Measurements from ENCODE around the gene ALG13.
"Not testable (repeated sequence)": the region's sequence is repeated elsewhere in the genome, so short reads cannot be mapped to it uniquely, and the experiment has no call there.

The ALG13 gene

GRCh38 chrX:111756486-111756885 is 75.5 kb downstream of the ALG13 start:
- DNase-seq (ENCODE audit: insufficient read length, low spot score) (no peak), FAIRE-seq (no peak)
- no peak for TF ChIP-seq CTCF (IDR thresholded peaks at IDR 0.05; ENCODE audit: insufficient read depth, missing control alignments)

GRCh38 chrX:111759686-111760085 is 78.7 kb downstream of the ALG13 start:
- DNase-seq (ENCODE audit: insufficient read length, low spot score) (no peak), FAIRE-seq (no peak)
- TF ChIP-seq CTCF (IDR thresholded peaks at IDR 0.05; ENCODE audit: insufficient read depth, missing control alignments): no peak

GRCh38 chrX:111761578-111762135 is 80.7 kb downstream of the ALG13 start:
- FAIRE-seq: no peak
- TF ChIP-seq CTCF (IDR thresholded peaks at IDR 0.05; ENCODE audit: insufficient read depth, missing control alignments): no peak

DNA sequence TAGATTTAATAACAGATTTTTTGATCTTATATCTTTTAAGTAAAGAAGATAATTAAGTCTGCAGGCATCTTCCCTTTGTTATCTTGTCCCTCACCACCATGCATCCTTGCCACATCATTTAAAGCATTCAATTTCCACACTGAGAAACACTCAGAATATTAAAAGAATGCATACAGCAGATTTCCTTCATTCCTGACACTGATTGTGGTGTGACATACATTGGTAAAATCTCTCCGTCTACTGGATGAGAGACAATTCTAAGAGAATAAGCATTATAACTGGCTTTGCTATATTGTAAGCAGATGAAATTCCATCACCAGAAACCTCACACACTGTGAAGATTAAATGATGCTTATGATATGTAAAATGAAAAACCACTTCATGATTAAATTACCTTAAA is 97.6 kb downstream of the ALG13 start:
- TF ChIP-seq CTCF (IDR thresholded peaks at IDR 0.05; ENCODE audit: insufficient read depth, missing control alignments): no peak
- DNase-seq (ENCODE audit: insufficient read length, low spot score) (no peak), FAIRE-seq (no peak)

More at GRCh38 chrX:111761578-111762135, 80.7 kb downstream of the ALG13 start:
- no peak for DNase-seq (ENCODE audit: insufficient read length, low spot score)

DNA sequence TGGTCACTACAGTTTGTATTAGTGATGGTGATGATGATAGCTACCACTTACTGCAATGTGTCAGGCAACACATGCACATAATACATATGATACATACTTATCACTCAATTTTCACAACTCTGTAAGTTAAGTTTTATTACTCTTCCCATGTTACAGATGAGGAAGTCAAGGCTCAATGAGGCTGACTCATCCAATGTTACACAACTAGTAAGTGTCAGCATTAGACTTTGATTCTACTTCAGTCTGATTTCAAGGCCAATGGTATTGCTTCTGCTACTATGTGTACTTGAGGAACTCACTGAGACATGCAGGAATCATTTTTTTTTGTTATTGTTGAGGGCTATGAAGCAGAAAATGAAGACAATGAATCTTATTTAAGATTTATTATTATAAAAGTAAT is 98.6 kb downstream of the ALG13 start:
- TF ChIP-seq CTCF (IDR thresholded peaks at IDR 0.05; ENCODE audit: insufficient read depth, missing control alignments): no peak
- DNase-seq (ENCODE audit: insufficient read length, low spot score): no peak
- no peak for FAIRE-seq

DNA sequence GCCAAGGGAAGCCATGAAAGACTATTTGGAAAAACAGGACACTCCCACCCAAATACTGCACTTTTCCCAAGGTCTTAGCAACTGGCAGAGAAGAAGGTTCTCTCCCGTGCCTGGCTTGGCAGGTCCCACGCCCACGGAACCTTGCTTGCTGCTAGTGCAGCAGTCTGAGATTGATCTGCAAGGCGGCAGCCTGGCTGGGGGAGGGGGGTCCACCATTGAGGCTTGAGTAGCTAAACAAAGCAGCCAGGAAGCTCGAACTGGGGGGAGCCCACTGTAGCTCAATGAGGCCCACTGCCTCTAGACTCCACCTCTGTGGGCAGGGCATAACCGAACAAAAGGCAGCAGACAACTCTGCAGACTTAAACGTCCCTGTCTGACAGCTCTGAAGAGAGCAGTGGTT is 103.7 kb downstream of the ALG13 start:
- no peak for DNase-seq (ENCODE audit: insufficient read length, low spot score)
- no peak for FAIRE-seq
- no peak for TF ChIP-seq CTCF (IDR thresholded peaks at IDR 0.05; ENCODE audit: insufficient read depth, missing control alignments)

- FAIRE-seq: not testable (repeated sequence)
Observed at GRCh38 chrX:111790054-111790453, 109.1 kb downstream of the ALG13 start.

More at GRCh38 chrX:111790054-111790453, 109.1 kb downstream of the ALG13 start:
- DNase-seq (ENCODE audit: insufficient read length, low spot score): not testable (repeated sequence)

Measured in D721Med (cell line).